ENCODE data around the gene HMSD.

The HMSD gene

GRCh38 chr18:63992751-63993150 is 43.6 kb downstream of the HMSD start:
- no peak for DNase-seq (ENCODE audit: low read depth in 2 of 2)

GRCh38 chr18:63994783-63995399 is 45.8 kb downstream of the HMSD start:
- peak in 1 of 2 donors; percentile 32 for DNase-seq (ENCODE audit: low read depth in 2 of 2)

GRCh38 chr18:63997041-63997440 is 47.9 kb downstream of the HMSD start:
- DNase-seq (ENCODE audit: low read depth in 2 of 2): no peak

- no peak for DNase-seq (ENCODE audit: low read depth in 2 of 2)
Measured at GRCh38 chr18:63997606-63998005, 48.5 kb downstream of the HMSD start.

GRCh38 chr18:63999871-64000270 is 50.8 kb downstream of the HMSD start:
- DNase-seq (ENCODE audit: low read depth in 2 of 2): no peak

GRCh38 chr18:64002581-64002980 is 53.5 kb downstream of the HMSD start:
- no peak for DNase-seq (ENCODE audit: low read depth in 2 of 2)

- DNase-seq (ENCODE audit: low read depth in 2 of 2): no peak
Measured at GRCh38 chr18:64009305-64009704, 60.2 kb downstream of the HMSD start.
